OCI-LY3 (cell line): Measurements from ENCODE around the gene TACR1.

Experiments
- H2AFZ ChIP-seq: fragments of 200-600, 300-600 bp; shearing (Covaris generic); 2 replicates; pipeline ENCODE4 v1.6.0; 2014; ENCODE audit warnings: antibody characterized with exemption, low read depth, low read length
- H3K27ac ChIP-seq: fragments of 200-600, 300-600 bp; sonication (generic); 2 replicates; pipeline ENCODE4 v1.5.1; 2014; ENCODE audit warnings: mild to moderate bottlenecking, low read length, moderate library complexity, mixed read lengths
- H3K27me3 ChIP-seq: fragments of 200-600, 300-600 bp; sonication (generic); 2 replicates; pipeline ENCODE4 v1.6.1; 2014; ENCODE audit warnings: low read depth, low read length, mixed read lengths
- H3K36me3 ChIP-seq: fragments of 200-600, 300-600 bp; sonication (generic); replicated peaks from 2 replicates; pipeline ENCODE3; 2014; ENCODE audit warnings: low read depth, low read length, mixed read lengths
- H3K4me1 ChIP-seq: fragments of 300-600, 200-600 bp; sonication (generic); 2 replicates; pipeline ENCODE4 v1.6.1; 2014; ENCODE audit warnings: low read length, mixed read lengths
- H3K4me2 ChIP-seq: fragments of 200-600, 300-600 bp; sonication (generic); 2 replicates; pipeline ENCODE4 v1.6.1; 2014; ENCODE audit warnings: low read length, mixed read lengths
- H3K4me3 ChIP-seq: fragments of 300-600, 200-600 bp; sonication (generic); 2 replicates; pipeline ENCODE4 v1.5.1; 2014; ENCODE audit warnings: antibody characterized with exemption, mild to moderate bottlenecking, low read length, moderate library complexity
- H3K79me2 ChIP-seq: fragments of 300-600, 200-600 bp; shearing (Covaris generic); 2 replicates; pipeline ENCODE4 v1.6.1; 2014; ENCODE audit warnings: mild to moderate bottlenecking, low read length, mixed read lengths
- H3K9ac ChIP-seq: fragments of 300-600, 200-600 bp; shearing (Covaris generic); 2 replicates; pipeline ENCODE4 v1.6.0; 2014; ENCODE audit warnings: mild to moderate bottlenecking, low read length, moderate library complexity
- H3K9me3 ChIP-seq: fragments of 200-600, 300-600 bp; shearing (Covaris generic); 2 replicates; pipeline ENCODE4 v1.6.1; 2014; ENCODE audit warnings: low read length, mixed read lengths; ENCODE audit not compliant: insufficient read depth
- H4K20me1 ChIP-seq: fragments of 200-600, 300-600 bp; sonication (generic); 2 replicates; pipeline ENCODE4 v1.6.1; 2016; ENCODE audit warnings: low read length, mixed read lengths; ENCODE audit not compliant: insufficient read depth
- EZH2phosphoT487 ChIP-seq: fragments of 200-600 bp; shearing (Covaris generic); IDR thresholded peaks from 2 replicates; pipeline ENCODE4 v1.6.1; 2018; ENCODE audit warnings: antibody characterized with exemption, mixed run types, low read depth
- TF ChIP-seq, protein P1 (sequence below): fragments of 200-600, 300-600 bp; sonication (generic); IDR thresholded peaks from 2 replicates; pipeline ENCODE4 v1.5.1; 2014; ENCODE audit warnings: antibody characterized with exemption, low read length, low read depth

The TACR1 gene

GRCh38 chr2:75031906-75032803 is 167.2 kb downstream of the TACR1 start:
- H3K27me3 ChIP-seq = no peaks in the 10 kb centered on the region
- H3K4me1 ChIP-seq = no peaks in the 10 kb centered on the region
- H3K79me2 ChIP-seq = no peaks in the 10 kb centered on the region
- H3K4me2 ChIP-seq = no peak overlapping the region
- no peaks in the 10 kb centered on the region for H3K9me3 ChIP-seq
- H3K4me3 ChIP-seq = no peak overlapping the region
- no peaks in the 10 kb centered on the region for H3K36me3 ChIP-seq
- H2AFZ ChIP-seq = 0 out of 2 replicates have a peak overlapping the region, but pooled peaks have one; percentile 28
- no peak overlapping the region for H3K27ac ChIP-seq
- no peaks in the 10 kb centered on the region for H4K20me1 ChIP-seq
- H3K9ac ChIP-seq = no peak overlapping the region
- no peak for TF ChIP-seq EZH2phosphoT487
- TF ChIP-seq, protein P1, sequence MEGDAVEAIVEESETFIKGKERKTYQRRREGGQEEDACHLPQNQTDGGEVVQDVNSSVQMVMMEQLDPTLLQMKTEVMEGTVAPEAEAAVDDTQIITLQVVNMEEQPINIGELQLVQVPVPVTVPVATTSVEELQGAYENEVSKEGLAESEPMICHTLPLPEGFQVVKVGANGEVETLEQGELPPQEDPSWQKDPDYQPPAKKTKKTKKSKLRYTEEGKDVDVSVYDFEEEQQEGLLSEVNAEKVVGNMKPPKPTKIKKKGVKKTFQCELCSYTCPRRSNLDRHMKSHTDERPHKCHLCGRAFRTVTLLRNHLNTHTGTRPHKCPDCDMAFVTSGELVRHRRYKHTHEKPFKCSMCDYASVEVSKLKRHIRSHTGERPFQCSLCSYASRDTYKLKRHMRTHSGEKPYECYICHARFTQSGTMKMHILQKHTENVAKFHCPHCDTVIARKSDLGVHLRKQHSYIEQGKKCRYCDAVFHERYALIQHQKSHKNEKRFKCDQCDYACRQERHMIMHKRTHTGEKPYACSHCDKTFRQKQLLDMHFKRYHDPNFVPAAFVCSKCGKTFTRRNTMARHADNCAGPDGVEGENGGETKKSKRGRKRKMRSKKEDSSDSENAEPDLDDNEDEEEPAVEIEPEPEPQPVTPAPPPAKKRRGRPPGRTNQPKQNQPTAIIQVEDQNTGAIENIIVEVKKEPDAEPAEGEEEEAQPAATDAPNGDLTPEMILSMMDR = no peak

GRCh38 chr2:75031171-75031570 is 168.1 kb downstream of the TACR1 start:
- no peak overlapping the region for H3K4me3 ChIP-seq
- no peaks in the 10 kb centered on the region for H3K9me3 ChIP-seq
- no peak overlapping the region for H2AFZ ChIP-seq
- H3K9ac ChIP-seq = no peak overlapping the region
- TF ChIP-seq, protein P1 = no peak
- TF ChIP-seq EZH2phosphoT487 = no peak
- no peaks in the 10 kb centered on the region for H3K4me1 ChIP-seq
- no peaks in the 10 kb centered on the region for H3K36me3 ChIP-seq
- no peak overlapping the region for H3K4me2 ChIP-seq
- H3K27me3 ChIP-seq = no peaks in the 10 kb centered on the region
- no peaks in the 10 kb centered on the region for H3K79me2 ChIP-seq
- no peaks in the 10 kb centered on the region for H4K20me1 ChIP-seq
- no peak overlapping the region for H3K27ac ChIP-seq

DNA sequence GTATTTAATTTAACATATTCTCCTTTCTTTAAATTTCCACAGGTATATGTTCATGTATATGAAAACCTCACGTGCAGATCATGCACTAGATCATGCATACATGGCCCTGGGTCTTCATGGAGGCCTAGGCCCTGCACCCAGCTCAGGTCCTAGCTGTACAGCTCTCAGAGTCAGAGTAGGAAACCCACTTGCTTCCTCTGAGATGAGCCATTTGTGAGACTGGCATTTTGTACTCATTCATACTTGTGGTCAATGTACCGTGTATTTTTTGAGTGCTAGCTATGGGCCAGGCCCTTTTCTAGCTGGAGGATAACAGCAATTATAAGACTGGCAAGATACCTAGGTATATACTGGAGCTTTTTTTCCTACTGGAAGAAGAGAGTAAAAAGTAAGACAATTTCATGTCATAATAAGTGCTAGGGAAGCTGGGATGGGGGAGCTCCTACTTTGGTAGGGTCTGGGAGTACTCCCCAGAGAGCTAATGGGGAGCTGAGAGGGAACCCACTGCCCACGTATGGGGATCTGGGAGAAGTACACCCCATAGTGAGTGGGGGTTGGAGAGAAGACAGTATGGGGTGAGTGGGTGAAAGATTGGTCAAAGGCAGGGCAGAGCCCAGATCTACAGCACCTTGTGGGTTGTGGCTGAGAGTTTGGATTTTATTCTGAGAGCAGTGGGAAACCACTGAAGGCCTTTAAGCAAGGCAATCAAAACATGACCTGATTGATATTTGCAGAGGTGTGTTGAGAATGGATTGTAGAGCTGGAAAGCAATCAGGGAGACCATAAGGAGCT is 168.9 kb downstream of the TACR1 start:
- no peaks in the 10 kb centered on the region for H3K36me3 ChIP-seq
- H3K4me1 ChIP-seq = no peaks in the 10 kb centered on the region
- TF ChIP-seq, protein P1 = no peak
- no peak for TF ChIP-seq EZH2phosphoT487
- H3K4me3 ChIP-seq = no peak overlapping the region
- no peak overlapping the region for H3K4me2 ChIP-seq
- H3K9ac ChIP-seq = no peak overlapping the region
- H3K27me3 ChIP-seq = no peaks in the 10 kb centered on the region
- no peak overlapping the region for H3K27ac ChIP-seq
- no peaks in the 10 kb centered on the region for H3K9me3 ChIP-seq
- H4K20me1 ChIP-seq = no peaks in the 10 kb centered on the region
- no peaks in the 10 kb centered on the region for H3K79me2 ChIP-seq
- H2AFZ ChIP-seq = no peak overlapping the region

GRCh38 chr2:75027886-75028285 is 171.4 kb downstream of the TACR1 start:
- no peak overlapping the region for H2AFZ ChIP-seq
- no peaks in the 10 kb centered on the region for H3K79me2 ChIP-seq
- H3K4me2 ChIP-seq = no peak overlapping the region
- H4K20me1 ChIP-seq = no peaks in the 10 kb centered on the region
- H3K27ac ChIP-seq = no peak overlapping the region
- H3K9ac ChIP-seq = no peak overlapping the region
- no peak overlapping the region for H3K4me3 ChIP-seq
- TF ChIP-seq, protein P1 = no peak
- no peak for TF ChIP-seq EZH2phosphoT487
- no peaks in the 10 kb centered on the region for H3K9me3 ChIP-seq
- H3K4me1 ChIP-seq = no peaks in the 10 kb centered on the region
- no peaks in the 10 kb centered on the region for H3K36me3 ChIP-seq
- H3K27me3 ChIP-seq = no peaks in the 10 kb centered on the region
